ENCODE results near the gene NCF2.

The NCF2 gene

DNA sequence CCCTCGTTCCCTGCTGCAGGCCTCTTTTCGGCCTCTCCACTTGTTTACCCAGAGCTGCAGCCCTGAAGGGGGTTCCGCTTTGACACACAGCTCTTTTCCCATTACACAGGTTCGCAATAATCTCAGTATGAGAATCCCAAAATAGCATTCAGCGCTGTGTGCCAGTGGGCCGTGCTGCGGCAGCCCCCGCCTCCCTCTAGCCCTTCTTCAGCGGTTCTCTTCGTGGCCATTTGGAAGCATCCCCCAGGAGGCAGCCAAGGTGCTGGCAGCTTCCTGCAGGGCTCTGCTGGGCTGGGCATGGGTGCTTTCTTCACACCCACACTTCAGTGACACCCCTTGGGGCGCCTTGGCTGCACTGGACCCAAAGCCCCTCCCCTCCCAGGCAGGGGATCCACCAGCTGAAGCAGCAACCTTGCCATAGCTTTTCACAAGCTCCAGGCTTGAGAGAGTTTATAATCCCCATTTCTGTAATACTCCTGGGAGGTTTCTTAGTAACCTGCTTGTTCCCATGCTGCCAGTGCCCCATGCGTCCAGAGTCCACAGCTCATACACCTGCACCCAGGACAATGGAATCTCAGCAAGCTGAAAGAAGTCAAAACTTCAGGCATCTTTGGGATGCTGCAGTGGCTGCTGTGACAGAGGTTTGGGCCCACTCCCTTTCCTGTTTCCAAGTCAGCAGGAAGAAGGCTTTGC lies 8.1 kb downstream of the NCF2 start:
- no peaks in the 10 kb centered on the region for H3K9me3 Mint-ChIP-seq
- H3K36me3 Mint-ChIP-seq: peaks cover 56% of the 10 kb centered on the region
- H3K27ac Mint-ChIP-seq: no peak overlapping the region
- H3K4me1 Mint-ChIP-seq: peaks cover 32% of the 10 kb centered on the region
- H3K27me3 Mint-ChIP-seq: no peaks in the 10 kb centered on the region
- H3K4me3 Mint-ChIP-seq: no peak overlapping the region
- ATAC-seq: no peak

DNA sequence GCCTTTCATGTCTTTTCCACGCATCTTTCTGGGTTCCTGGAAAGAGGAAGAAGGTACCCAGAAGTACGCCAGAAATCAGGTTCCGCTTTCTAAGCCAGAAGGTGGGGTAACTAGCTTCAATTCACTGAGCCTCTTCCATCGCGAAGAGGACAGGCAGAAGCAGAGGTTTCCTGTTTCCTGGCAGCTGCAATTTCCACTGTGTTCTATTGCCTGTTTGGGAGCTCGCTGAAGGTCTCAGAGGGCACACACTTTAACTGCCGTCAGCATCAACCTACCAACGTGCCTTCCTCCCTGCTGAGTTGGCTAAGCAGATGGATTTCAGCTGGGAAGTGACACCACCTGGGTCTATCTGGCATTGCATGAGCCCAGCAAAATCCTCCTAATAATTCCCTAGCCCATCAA lies 10.0 kb downstream of the NCF2 start:
- Mint-ChIP-seq H3K36me3 (peaks cover 55% of the 10 kb centered on the region), H3K27ac (peak overlapping the region; percentile 86), H3K27me3 (no peaks in the 10 kb centered on the region), H3K9me3 (no peaks in the 10 kb centered on the region), H3K4me1 (peaks cover 31% of the 10 kb centered on the region), H3K4me3 (peak overlapping the region; percentile 51)
- ATAC-seq: peak; percentile 86

DNA sequence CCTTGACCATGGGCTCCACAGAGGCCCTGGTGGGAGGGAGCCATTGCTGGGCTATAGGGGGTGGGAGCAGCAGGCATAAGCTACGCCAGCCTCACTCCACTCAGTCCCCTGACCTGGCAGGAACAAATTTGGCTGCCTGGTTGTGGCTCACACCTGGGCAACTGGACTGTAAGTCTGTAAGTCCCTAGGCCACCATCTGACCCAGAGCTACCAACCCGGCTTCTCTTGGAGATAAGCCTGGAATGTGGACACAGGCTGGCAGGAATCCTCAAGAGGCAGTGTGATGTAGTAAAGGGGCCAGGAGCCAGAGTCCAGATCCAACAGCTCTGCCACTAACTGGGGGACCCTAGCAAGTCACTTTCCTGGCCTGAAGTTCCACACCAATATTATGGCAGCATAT lies 11.4 kb downstream of the NCF2 start:
- H3K36me3 Mint-ChIP-seq: peaks cover 57% of the 10 kb centered on the region
- no peak overlapping the region for H3K27ac Mint-ChIP-seq
- no peaks in the 10 kb centered on the region for H3K27me3 Mint-ChIP-seq
- no peak for ATAC-seq
- no peaks in the 10 kb centered on the region for H3K9me3 Mint-ChIP-seq
- H3K4me3 Mint-ChIP-seq: no peak overlapping the region
- H3K4me1 Mint-ChIP-seq: peaks cover 24% of the 10 kb centered on the region

DNA sequence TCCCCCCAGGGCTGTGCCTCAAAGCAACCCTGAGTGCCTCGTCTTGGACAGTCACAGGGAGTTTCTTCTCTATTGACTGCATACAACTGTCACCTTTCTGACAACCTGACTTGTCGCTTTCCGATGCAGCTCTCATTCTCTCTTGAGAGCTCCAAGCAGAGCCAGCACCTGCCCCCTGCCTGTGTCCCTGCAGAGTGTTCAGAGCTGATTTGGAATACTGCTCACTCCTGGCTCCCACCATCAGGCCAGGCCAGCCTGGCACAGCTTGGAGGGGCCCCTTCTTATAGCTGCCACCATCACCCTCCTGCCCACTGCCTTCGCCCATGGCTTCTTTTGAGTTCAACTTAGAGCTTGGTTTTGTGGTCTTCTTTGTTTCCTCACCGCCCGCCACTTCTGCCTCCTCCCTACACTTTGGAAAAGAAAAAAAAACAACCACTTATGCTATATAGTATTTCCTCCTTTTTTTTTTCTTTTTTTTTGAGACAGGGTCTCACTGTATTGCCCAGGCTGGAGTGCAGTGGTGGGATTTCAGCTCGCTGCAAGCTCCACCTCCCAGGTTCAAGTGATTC lies 12.3 kb downstream of the NCF2 start:
- peak overlapping the region; percentile 57 for H3K27ac Mint-ChIP-seq
- H3K27me3 Mint-ChIP-seq: no peaks in the 10 kb centered on the region
- peaks cover 16% of the 10 kb centered on the region for H3K4me1 Mint-ChIP-seq
- no peak for ATAC-seq
- no peaks in the 10 kb centered on the region for H3K9me3 Mint-ChIP-seq
- peaks cover 56% of the 10 kb centered on the region for H3K36me3 Mint-ChIP-seq
- H3K4me3 Mint-ChIP-seq: no peak overlapping the region

DNA sequence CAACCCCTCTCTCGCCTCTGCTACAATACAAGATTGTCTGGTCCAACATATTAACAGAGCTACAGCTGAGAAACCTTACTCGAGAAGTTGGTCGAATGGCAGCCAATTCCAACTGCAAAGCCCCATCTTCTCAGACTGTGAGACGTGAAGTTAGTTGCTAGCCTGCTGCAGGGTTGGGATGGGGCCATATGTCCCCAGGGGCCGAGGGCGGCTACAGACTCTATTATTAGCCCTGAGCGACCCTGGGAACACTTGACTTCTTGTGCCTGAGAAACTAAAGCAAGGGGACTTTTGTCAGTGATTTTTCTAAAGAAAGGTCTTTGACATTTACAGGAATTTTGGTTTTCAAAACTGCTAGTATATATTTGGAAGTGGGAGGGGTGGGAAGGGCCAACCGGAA lies 13.7 kb downstream of the NCF2 start:
- ATAC-seq: no peak
- Mint-ChIP-seq H3K4me1 (peaks cover 16% of the 10 kb centered on the region), H3K27ac (no peak overlapping the region), H3K9me3 (no peaks in the 10 kb centered on the region), H3K27me3 (no peaks in the 10 kb centered on the region), H3K4me3 (no peak overlapping the region), H3K36me3 (peaks cover 58% of the 10 kb centered on the region)

DNA sequence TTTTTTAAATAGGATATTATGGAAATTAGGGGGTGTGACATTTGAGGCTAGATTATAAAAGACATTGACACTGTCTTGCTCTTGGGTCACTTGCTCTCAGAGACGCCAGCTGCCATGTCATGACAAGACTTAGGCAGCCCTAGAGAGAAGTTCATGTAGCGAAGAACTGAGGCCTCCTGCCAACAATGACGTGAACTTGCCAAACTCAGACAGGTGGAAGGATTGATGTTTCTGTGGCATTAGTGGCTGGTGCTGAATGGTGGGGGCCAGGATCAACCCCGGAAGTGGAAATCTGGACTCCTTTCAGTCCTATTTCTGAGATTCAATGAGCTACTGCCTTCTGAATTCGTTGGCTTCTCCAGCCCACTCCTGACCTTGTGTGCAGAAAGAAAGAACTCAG lies 14.7 kb downstream of the NCF2 start:
- no peak for ATAC-seq
- H3K4me3 Mint-ChIP-seq: no peak overlapping the region
- no peaks in the 10 kb centered on the region for H3K9me3 Mint-ChIP-seq
- H3K4me1 Mint-ChIP-seq: peaks cover 11% of the 10 kb centered on the region
- no peak overlapping the region for H3K27ac Mint-ChIP-seq
- H3K36me3 Mint-ChIP-seq: peaks cover 62% of the 10 kb centered on the region
- no peaks in the 10 kb centered on the region for H3K27me3 Mint-ChIP-seq

DNA sequence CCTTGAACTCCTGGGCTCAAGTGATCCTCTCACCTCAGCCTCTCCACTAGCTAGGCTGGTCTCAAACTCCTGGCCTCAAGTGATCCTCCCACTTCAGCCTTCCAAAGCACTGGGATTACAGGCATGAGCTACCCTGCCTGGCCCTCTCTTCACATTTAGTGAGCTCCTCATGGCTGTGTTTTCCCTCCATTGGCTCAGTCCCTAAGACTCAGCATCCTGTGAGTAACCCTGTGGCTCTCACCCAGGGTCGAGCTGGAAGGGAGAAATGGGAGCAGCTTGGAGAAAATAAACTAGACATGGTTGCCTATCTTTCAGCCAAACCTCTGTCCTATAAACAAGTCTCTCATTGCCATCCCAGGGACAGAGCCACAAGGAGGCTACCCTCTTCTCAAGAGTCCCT lies 17.5 kb downstream of the NCF2 start:
- ATAC-seq: no peak
- no peak overlapping the region for H3K4me3 Mint-ChIP-seq
- no peaks in the 10 kb centered on the region for H3K9me3 Mint-ChIP-seq
- peaks cover 77% of the 10 kb centered on the region for H3K36me3 Mint-ChIP-seq
- H3K27ac Mint-ChIP-seq: peak overlapping the region; percentile 56
- no peaks in the 10 kb centered on the region for H3K27me3 Mint-ChIP-seq
- peaks cover 16% of the 10 kb centered on the region for H3K4me1 Mint-ChIP-seq

DNA sequence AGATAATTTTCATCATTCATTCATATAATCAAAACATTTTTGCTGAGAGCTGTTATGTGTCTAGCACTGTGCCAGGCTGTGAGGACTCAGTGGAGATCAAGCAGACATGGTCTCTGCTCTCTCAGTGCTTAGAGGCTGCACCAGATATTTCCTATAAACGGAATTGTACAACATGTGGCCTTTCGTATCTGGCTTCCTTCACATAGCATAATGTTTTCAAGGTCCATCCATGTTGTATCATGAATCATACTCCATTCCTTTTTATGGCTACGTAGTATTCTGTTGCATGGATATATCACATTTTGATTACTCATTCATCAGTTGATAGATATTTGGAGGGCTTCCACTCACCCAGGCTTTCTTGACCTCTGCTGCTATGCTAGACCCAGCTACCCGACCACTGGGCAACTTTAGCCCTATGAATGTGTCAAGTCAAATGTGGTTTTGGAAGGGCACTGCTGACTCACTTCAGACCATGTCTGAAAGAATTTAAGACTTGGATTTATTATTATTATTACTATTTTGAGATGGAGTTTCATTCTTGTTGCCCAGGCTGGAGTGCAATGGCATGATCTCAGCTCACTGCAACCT lies 18.5 kb downstream of the NCF2 start:
- Mint-ChIP-seq H3K4me1 (peaks cover 25% of the 10 kb centered on the region), H3K4me3 (no peak overlapping the region), H3K9me3 (no peaks in the 10 kb centered on the region), H3K27ac (peak overlapping the region; percentile 14), H3K36me3 (peaks cover 83% of the 10 kb centered on the region), H3K27me3 (no peaks in the 10 kb centered on the region)
- ATAC-seq: no peak

DNA sequence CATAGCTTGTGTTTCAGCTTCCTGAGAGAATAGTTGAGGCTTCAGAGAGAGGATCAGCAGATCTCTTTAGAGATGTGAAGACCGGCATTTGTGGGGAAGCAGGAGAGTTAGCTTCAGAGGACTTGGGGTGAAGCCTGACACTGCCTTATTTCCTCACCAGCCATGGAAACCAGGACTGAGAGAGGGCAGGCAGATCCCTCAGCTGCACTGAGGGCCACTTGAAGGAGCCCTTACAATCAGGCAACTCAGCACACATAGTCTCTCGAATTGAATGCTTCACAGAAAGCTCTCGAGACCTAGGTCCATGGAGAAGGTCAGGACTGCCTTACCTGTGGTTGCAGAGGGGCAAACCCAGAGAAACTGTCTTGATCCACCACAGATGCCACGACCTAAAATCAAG lies 19.8 kb downstream of the NCF2 start:
- peaks cover 84% of the 10 kb centered on the region for H3K36me3 Mint-ChIP-seq
- no peak for ATAC-seq
- H3K27ac Mint-ChIP-seq: peak overlapping the region; percentile 81
- H3K9me3 Mint-ChIP-seq: no peaks in the 10 kb centered on the region
- H3K27me3 Mint-ChIP-seq: no peaks in the 10 kb centered on the region
- H3K4me1 Mint-ChIP-seq: peaks cover 36% of the 10 kb centered on the region
- no peak overlapping the region for H3K4me3 Mint-ChIP-seq

DNA sequence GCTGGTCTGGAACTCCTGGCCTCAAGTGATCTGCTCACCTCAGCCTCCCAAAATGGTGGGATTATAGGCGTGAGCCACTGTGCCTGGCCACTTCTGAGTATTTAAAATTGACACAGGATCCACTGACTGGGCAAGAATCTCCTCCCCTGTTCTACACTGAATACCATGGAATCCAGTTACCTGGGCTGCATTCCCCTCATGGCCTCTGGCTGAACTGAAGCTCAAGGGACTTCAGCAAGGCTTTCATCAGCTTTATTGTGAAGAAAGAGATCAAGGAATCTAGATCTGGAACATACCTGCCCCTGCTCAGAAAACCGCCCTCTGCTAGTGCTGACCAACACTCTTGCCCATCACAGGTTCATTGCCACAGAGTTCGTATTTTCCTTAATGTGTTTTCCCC lies 20.5 kb downstream of the NCF2 start:
- Mint-ChIP-seq H3K4me1 (peaks cover 41% of the 10 kb centered on the region), H3K9me3 (no peaks in the 10 kb centered on the region), H3K27me3 (no peaks in the 10 kb centered on the region), H3K36me3 (peaks cover 85% of the 10 kb centered on the region), H3K27ac (peak overlapping the region; percentile 81), H3K4me3 (no peak overlapping the region)
- no peak for ATAC-seq

DNA sequence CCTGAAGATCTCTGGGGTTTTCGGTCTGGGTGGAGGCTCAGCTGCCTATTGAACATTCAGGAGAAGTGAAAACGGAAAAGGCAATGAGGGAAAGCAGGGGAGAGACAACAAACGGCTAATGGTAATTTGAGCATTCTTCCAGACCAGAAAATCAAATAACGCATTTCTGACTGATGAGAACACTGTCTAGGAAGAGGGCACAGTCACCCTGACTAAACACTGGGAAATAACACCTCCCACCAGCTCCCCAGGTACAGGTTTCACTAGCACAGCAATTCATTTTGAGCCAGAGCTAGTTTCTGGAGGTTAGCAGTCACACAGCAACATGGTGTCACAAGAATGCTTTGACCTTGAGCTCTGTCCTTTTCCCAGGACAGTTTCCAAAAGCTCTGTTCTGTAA lies 21.1 kb downstream of the NCF2 start:
- no peaks in the 10 kb centered on the region for H3K27me3 Mint-ChIP-seq
- H3K36me3 Mint-ChIP-seq: peaks cover 82% of the 10 kb centered on the region
- no peak overlapping the region for H3K4me3 Mint-ChIP-seq
- peak overlapping the region; percentile 81 for H3K27ac Mint-ChIP-seq
- H3K4me1 Mint-ChIP-seq: peaks cover 41% of the 10 kb centered on the region
- no peaks in the 10 kb centered on the region for H3K9me3 Mint-ChIP-seq
- ATAC-seq: no peak

DNA sequence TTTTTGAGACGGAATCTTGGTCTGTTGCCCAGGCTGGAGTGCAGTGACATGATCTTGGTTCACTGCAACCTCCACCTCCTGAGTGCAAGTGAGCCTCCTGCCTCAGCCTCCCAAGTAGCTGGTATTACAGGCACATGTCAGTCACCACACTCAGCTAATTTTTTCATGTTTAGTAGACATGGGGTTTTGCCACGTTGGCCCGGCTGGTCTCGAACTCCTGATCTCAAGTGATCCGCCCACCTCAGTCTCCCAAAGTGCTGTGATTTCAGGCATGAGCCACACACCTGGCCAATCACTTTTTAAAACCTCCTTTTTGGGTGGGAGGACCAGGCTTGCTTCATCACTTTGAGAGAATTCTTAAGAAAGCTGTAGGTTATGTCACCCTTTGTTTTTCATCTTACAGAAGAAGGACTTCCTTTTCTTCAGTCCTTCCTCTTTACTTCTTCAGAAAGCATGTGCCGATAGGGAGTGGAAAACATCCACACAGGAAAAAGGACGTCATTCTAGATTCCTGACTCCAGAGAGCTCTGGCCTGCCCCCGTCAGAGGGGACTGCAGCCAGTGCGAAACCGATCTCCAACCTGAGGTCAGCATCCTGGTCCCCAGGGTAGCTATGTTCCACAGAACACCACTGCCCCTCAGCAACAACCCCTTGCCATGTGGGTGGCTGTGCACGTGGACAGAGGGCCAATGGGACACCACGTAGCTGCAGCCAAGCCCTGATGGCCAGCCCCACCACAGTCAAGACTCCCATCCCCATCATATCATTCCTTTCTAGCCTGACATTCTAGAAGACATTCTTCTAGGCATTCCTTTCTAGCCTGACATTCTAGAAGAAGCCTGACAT lies 21.9 kb downstream of the NCF2 start:
- Mint-ChIP-seq H3K27me3 (no peaks in the 10 kb centered on the region), H3K9me3 (no peaks in the 10 kb centered on the region), H3K36me3 (peaks cover 78% of the 10 kb centered on the region), H3K27ac (peak overlapping the region; percentile 81), H3K4me3 (no peak overlapping the region), H3K4me1 (peaks cover 41% of the 10 kb centered on the region)
- no peak for ATAC-seq

DNA sequence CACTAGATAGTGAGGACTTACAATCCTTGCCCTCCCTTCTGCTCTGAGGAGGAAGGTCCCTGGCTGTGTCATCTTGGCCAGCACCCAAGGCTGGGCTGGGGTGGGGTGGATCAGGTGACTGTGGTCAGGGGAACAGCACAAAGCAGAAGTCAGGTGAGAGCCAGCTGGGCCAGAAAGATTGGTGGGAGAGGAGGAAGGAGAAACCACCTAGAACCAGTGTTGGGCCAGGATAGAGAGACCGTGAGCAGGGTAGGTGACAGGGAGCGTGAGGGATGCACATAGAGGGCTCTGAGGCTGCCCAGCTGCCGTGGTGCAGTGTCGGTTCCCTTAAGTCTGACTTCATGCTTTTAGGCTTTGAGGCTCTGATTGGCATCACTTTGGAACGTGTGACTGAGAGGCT lies 22.7 kb downstream of the NCF2 start:
- H3K4me1 Mint-ChIP-seq: peaks cover 41% of the 10 kb centered on the region
- H3K27me3 Mint-ChIP-seq: no peaks in the 10 kb centered on the region
- H3K9me3 Mint-ChIP-seq: no peaks in the 10 kb centered on the region
- H3K27ac Mint-ChIP-seq: peak overlapping the region; percentile 81
- peaks cover 75% of the 10 kb centered on the region for H3K36me3 Mint-ChIP-seq
- peak overlapping the region; percentile 48 for H3K4me3 Mint-ChIP-seq
- peak; percentile 93 for ATAC-seq

DNA sequence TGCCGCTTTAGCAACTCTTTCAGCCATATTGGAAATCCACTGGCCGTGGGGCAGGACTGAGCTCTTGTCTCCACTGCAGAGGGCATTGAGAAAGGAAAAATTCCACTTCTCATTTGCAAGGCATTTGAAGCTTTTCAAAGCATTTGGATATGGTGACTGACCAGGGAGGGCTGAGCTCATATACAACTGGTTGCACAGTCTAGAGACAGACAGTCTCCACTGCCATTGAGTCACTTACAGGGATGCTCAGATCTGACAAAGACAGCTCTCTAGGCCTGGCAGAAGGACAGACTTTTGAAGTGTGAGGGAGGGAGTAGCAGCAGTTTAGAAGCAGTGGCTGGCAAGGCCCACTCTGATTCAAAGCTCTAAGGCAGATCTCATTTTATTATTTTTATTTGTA lies 24.2 kb downstream of the NCF2 start:
- Mint-ChIP-seq H3K4me1 (peaks cover 41% of the 10 kb centered on the region), H3K27me3 (no peaks in the 10 kb centered on the region)
- ATAC-seq: no peak

DNA sequence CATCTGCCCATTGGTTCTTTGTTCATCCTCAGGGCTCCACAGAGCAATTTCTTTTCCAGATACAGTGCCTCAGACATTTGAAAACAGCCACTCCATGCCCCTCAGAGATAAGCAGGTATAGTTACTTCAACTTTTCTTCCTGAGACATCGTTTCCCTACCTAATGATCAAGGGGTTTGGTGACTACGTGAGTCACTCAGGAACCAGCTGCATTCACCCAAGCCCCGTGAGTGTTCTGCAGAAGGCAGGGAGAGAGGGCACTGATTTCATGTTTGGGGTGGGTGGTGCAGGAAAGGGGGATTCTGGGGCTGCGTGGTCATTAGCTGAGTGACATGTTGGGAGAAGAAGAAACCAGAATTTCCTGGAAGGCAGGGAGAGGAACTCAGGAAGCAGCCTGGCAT lies 25.0 kb downstream of the NCF2 start:
- Mint-ChIP-seq H3K4me3 (no peak overlapping the region), H3K36me3 (peaks cover 73% of the 10 kb centered on the region), H3K27ac (peak overlapping the region; percentile 77), H3K27me3 (no peaks in the 10 kb centered on the region), H3K4me1 (peaks cover 41% of the 10 kb centered on the region), H3K9me3 (no peaks in the 10 kb centered on the region)
- no peak for ATAC-seq

More for the DNA sequence above, 24.2 kb downstream of the NCF2 start:
- no peaks in the 10 kb centered on the region for H3K9me3 Mint-ChIP-seq
- peaks cover 69% of the 10 kb centered on the region for H3K36me3 Mint-ChIP-seq
- peak overlapping the region; percentile 81 for H3K27ac Mint-ChIP-seq
- H3K4me3 Mint-ChIP-seq: no peak overlapping the region

Data from stimulated activated memory B cell treated with anti-CD40 and anti-IgM and Interleukin-4, amounts not matched to agents 10 μg/mL and 1 μg/mL and 100 μg/mL, for 72 hours (primary cell).